Activated CD4-positive, alpha-beta T cell treated with anti-CD3 and anti-CD28 coated beads, Interleukin-2, Interleukin-6, amounts not matched to agents 100 ng/mL and 50 ng/mL, durations not matched to agents 16 hours and 8 hours (primary cell): ENCODE measurements around the gene DIO3.

ENCODE experiments used
- DNase-seq: peaks from one replicate; pipeline ENCODE4 v3.0.0-alpha.2; 2020

DIO3 gene

GRCh38 chr14:101584055-101584859 is 23.0 kb downstream of the DIO3 start:
- no peak for DNase-seq

- DNase-seq, result no peak
Measured at GRCh38 chr14:101585211-101585610, 23.9 kb downstream of the DIO3 start.

DNA sequence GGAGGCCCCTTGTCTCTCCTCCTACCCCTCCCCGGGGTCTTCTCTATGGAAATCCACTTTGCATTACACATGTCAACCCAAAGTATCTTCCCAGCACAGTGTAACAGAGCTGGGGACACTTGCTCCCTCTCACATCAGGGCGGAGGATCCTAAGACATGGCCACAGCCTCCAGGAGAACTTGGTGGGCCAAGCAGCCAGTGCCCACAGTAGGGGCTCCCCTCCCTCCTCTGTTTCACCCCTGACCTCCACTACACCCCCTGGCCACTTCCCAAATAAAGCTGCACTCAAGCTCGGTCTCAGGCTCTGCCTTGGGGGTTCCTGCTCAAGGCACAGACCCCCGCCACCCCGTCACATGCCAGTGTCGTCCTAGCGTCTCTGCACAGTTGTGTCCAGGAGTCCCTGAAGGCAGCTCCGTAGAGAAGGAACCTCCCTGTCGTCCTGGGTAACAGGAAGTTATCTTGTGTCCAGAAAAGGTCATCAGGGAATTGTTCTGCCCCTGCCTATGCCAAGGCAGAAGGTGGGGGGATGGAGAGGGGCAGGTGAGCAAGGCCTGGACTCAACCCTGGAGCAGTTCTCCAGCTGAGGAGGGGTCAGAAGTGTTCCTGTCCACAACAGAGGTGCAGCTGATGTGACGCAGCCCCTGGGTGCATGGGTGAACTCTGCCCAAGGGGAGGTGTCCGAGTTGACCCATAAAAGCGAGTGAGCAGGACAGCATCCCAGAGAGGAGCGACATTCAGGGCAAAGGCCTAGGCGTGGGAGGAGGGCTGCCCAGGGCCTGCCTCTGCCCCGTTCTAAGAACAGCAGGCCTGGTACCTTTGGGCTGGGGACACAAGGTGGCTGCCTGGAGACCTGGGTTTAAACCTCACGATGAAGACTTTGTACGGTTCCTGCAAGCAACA is 25.5 kb downstream of the DIO3 start:
- no peak for DNase-seq

- DNase-seq, result no peak
Measured at GRCh38 chr14:101587441-101587911, 26.2 kb downstream of the DIO3 start.

GRCh38 chr14:101588286-101588975 is 27.1 kb downstream of the DIO3 start:
- DNase-seq, result no peak

DNA sequence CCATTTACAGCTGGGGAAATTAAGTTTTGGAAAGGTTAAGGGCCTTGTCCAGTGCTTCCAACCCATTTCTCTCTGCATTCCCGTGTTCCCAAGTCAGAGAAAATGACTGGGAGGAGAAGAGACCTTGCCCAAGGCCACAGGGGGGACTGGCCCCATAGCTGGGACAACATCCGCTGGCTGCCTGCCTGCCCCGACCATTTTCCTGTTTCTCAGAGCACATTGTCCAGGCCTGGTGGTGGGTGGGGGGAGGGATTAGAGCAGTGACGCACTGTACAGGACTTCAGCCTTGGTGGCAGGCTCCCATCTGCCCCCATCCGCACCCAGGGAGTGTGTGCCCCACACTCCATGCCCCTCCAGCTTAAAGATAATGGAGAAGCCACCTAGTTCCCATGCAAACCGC is 27.7 kb downstream of the DIO3 start:
- DNase-seq, result no peak

GRCh38 chr14:101589486-101590015 is 28.3 kb downstream of the DIO3 start:
- no peak for DNase-seq

DNA sequence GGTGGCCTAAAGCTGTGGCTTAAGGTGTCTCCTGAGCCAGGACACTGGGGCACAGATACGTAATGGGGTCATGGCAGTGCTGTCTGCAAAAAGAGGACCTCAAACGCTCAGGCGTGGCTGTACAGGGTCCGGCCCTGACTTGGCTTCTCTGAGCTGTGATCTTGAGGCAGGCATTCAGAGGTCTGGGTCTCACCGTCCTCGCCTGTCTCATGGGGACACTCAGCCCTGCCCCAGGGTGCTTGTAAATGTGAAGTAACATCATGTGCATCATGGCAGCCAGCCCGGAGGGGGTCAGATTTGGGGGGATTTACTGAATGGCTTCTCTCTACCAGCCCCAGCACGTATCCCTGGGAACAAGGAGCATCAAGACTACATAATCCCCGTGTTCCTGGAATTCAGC is 28.8 kb downstream of the DIO3 start:
- no peak for DNase-seq

GRCh38 chr14:101590616-101591015 is 29.3 kb downstream of the DIO3 start:
- no peak for DNase-seq

DNA sequence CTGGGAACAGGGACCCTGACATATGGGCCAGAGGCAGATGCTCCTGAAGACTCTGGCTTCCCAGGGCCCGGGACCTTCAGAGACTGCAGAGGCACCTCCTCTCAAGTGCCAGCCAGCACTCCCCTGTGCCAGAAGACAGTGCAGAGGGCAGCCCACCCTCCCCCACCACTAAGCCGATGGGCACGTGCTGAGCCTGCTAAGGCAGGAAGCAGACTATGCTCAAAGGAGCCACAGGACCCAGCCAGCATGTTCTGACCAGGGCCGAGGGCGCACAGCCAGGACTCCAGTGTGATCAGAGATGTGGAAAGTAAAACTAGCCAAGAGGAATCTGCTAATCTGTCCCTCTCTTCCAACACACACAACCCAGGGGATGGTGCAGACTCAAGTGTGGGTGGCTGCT is 29.8 kb downstream of the DIO3 start:
- no peak for DNase-seq

GRCh38 chr14:101591582-101591981 is 30.3 kb downstream of the DIO3 start:
- DNase-seq, result no peak

GRCh38 chr14:101593411-101594238 is 32.3 kb downstream of the DIO3 start:
- DNase-seq, result no peak

DNA sequence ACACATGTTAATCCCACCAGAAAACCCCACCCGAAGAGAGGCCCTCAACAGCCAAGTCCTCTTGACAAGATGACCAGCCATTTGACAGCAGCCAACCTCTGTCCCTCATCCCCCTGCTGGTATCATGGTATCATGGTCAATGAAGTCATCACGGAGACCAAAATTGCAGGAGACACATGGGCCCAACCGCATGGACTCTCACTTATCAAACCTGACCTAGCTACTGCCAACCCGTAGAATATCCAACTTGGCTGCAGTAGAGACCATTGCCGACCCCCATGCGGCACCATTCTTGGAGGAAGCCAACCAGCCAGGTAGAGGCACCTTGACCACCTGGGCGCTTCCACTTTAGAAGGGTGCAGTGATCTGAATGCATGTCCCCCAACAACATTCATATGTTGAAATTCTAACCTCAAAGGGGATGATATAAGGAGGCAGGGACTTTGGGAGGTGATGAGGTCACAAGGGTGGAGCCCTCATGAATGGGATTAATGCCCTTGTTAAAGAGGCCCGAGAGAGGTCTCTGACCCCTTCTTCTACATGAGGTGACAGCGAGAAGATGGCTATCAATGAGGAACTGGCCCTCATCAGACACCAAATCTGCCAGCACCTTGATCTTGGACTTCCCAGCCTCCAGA is 33.3 kb downstream of the DIO3 start:
- DNase-seq, result no peak

DNA sequence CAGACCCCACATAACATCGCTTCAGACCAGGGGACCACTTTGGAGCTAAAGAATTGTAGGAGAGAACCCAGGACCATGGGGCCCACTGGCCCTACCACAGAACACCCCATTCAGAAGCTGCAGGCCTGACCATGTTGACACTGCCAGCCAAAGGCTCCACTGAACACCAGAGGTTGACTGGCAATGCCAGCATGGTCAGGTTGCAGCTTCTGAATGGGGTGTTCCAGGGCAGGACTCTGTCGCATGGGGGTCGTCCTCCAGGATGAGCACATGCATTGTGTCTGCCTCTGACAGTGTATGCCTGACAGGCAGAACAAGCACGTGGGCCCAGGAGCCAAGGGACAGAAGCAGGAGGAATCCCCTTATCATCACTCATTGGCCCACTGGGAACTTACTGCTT is 34.1 kb downstream of the DIO3 start:
- DNase-seq, result no peak

- DNase-seq, result peak; percentile 56
Measured at GRCh38 chr14:101595887-101596721, 34.8 kb downstream of the DIO3 start.

GRCh38 chr14:101596742-101597141 is 35.4 kb downstream of the DIO3 start:
- no peak for DNase-seq

DNA sequence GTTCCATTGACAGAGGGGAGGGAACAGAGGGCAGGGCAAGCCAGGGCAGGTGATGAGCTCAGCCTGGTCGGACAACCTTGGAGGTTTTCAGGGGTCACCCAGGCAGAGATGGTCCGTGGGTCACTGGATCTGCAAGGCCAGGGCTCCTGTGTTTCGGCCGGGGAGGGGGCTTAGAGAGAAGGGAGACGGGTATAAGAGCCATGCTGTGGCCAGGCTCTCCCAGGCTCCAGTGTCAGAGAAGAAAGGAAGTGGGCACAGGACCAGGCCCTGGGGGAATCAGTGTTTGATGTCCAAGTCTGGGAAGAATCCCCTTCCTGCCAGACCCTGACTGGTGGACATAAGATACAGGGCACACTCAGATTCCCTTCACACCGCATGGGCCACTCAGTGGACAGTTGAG is 36.9 kb downstream of the DIO3 start:
- no peak for DNase-seq

GRCh38 chr14:101598571-101599233 is 37.4 kb downstream of the DIO3 start:
- no peak for DNase-seq

DNA sequence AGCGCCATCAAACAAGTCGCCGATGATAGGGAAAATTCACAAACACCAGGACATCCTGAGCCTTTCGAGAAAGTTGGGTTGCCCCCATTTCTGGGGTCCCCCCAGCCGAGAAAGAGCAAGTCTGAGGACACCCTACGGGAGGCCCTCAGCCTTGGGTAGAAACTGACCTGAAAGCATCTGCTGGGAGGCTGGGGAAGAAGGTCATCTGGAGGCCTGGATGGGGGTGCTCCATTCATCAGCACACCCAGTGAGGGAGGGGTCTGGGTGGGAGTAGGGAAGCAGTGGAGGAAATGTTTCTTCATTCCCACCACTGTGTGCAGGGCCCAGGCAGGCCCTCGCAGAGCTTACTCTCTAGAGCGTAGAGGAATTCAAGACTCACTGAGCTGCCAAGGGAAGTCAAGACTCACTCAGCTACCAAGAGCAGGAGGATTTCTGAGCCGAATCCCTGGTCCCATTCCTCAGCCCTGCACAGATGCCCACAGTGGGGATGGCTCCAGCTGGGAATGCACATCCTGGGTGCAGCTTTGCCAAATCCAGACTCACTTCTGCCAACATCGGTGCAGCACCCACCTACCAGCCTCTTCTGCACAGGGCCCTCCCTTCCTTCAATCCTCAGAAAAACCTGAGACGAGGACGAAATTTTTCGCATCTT is 38.1 kb downstream of the DIO3 start:
- DNase-seq, result no peak
